K562 (cell line): ENCODE measurements around the gene TFB2M. TPM values are rescaled to one million over a fixed set of nuclear protein-coding genes. Genes with fewer than 3 reads are reported as not detected.
"Not testable (repeated sequence)": the region's sequence is repeated elsewhere in the genome, so short reads cannot be mapped to it uniquely, and the experiment has no call there.

Source experiments
- ATAC-seq: fragments of 200-7000 bp; cut with Tn5 transposase; 3 replicates; pipeline ENCODE4 v1.9.1; 2020; ENCODE audit warnings: moderate library complexity
- BruUV-seq: library from RNA; stranded (reverse); fragments of 400-500 nt; replicated peaks from 2 replicates; lab custom pipeline; 2021; lab: Mats Ljungman, UMichigan
- CTCF ChIA-PET: fragments of 300-600 bp; formaldehyde crosslinking; extraction: SDS; loops from one replicate; lab custom pipeline; 2021; ENCODE audit warnings: low intra/inter-chr PET ratio; lab: Yijun Ruan, JAX
- POLR2A ChIA-PET: fragments of 300-600, 350-650 bp; sonication (Branson Sonifier 250); formaldehyde crosslinking; extraction: SDS; loops from one replicate; lab custom pipeline; 2021; ENCODE audit warnings: antibody characterized with exemption, inconsistent platforms; lab: Yijun Ruan, JAX
- DNase-seq, 4 experiments: peaks; one replicate each; pipeline versions ENCODE4 v3.0.0 to v3.0.0-alpha.2; 2011 to 2018; ENCODE audit warnings: low spot score in 3 of 4, mixed read lengths in 3 of 4; ENCODE audit errors: extremely low read depth in 1 of 4
- FAIRE-seq: peaks from 2 replicates; lab custom pipeline; 2011; peaks lifted over from hg19 to GRCh38; lab: Jason Lieb, UNC
- H2AFZ ChIP-seq: 2 replicates; pipeline ENCODE4 v1.6.0; 2011; ENCODE audit warnings: low read depth, low read length, control low read depth, inconsistent platforms
- H3K27ac ChIP-seq: fragments of 200-600 bp; 3 replicates; pipeline ENCODE4 v1.8.0; 2011; ENCODE audit warnings: low read depth, mild to moderate bottlenecking, control low read depth, inconsistent platforms, low read length, moderate library complexity, mixed read lengths; ENCODE audit errors: extremely low read depth
- H3K27me3 ChIP-seq, 2 experiments: fragments of 300-600 bp in 1 of 2; 2 replicates in 1 of 2; 3 replicates in 1 of 2; pipeline versions ENCODE4 v1.6.0 to v1.8.0; 2011; ENCODE audit warnings: inconsistent platforms in 2 of 2, low read length in 2 of 2, mild to moderate bottlenecking in 1 of 2, mixed read lengths in 1 of 2, moderate library complexity in 1 of 2; ENCODE audit not compliant: control insufficient read depth in 2 of 2, insufficient read depth in 2 of 2
- H3K36me3 ChIP-seq: fragments of 300-600 bp; 3 replicates; pipeline ENCODE4 v1.8.0; 2011; ENCODE audit warnings: mild to moderate bottlenecking, low read length, inconsistent platforms; ENCODE audit not compliant: control insufficient read depth, insufficient read depth
- H3K4me1 ChIP-seq, 2 experiments: fragments of 200-600 bp in 1 of 2; replicated peaks in 1 of 2; 2 replicates in 1 of 2; 3 replicates in 1 of 2; pipeline versions ENCODE4 v1.5.1 to v1.8.0; 2011; ENCODE audit warnings: inconsistent platforms in 2 of 2, low read length in 2 of 2, mild to moderate bottlenecking in 1 of 2, mixed read lengths in 1 of 2, moderate library complexity in 1 of 2; ENCODE audit not compliant: control insufficient read depth in 2 of 2, insufficient read depth in 2 of 2
- H3K4me2 ChIP-seq: 2 replicates; pipeline ENCODE4 v1.6.1; 2011; ENCODE audit warnings: low read length, control low read depth, inconsistent platforms, mixed read lengths; ENCODE audit not compliant: insufficient read depth
- H3K4me3 ChIP-seq: fragments of 200-600 bp; sonication (generic), shearing (Covaris generic); 2 replicates; pipeline ENCODE4 v1.5.1; 2016; ENCODE audit warnings: control low read depth, inconsistent platforms
- H3K79me2 ChIP-seq: fragments of 200-600 bp; 3 replicates; pipeline ENCODE4 v1.8.0; 2011; ENCODE audit warnings: low read length, inconsistent platforms; ENCODE audit not compliant: control insufficient read depth, insufficient read depth
- H3K9ac ChIP-seq, 2 experiments: 2 replicates each; pipeline versions ENCODE4 v1.6.0 to v1.6.1; 2011; ENCODE audit warnings: low read depth in 2 of 2, low read length in 2 of 2, control low read depth in 1 of 2, inconsistent platforms in 1 of 2, mild to moderate bottlenecking in 1 of 2, mixed read lengths in 1 of 2; ENCODE audit not compliant: insufficient read depth in 1 of 2
- H3K9me1 ChIP-seq: one replicate; pipeline ENCODE4 v1.6.0; 2011; ENCODE audit warnings: inconsistent platforms, mild to moderate bottlenecking, low read length, moderate library complexity; ENCODE audit not compliant: control insufficient read depth, insufficient read depth
- H3K9me3 ChIP-seq: replicated peaks from 2 replicates; pipeline ENCODE4 v1.5.1; 2011; ENCODE audit warnings: low read depth, low read length, inconsistent platforms; ENCODE audit not compliant: control insufficient read depth, insufficient read depth
- H4K20me1 ChIP-seq: replicated peaks from 2 replicates; pipeline ENCODE4 v1.6.1; 2011; ENCODE audit warnings: low read length, inconsistent platforms, mixed read lengths; ENCODE audit not compliant: control insufficient read depth, insufficient read depth
- AFF1 ChIP-seq, 2 experiments: fragments of 450-650 bp; IDR thresholded peaks; 2 replicates each; pipeline ENCODE4 v1.6.1; 2018; ENCODE audit warnings: mild to moderate bottlenecking in 2 of 2, low read depth in 1 of 2; ENCODE audit not compliant: partially characterized antibody in 2 of 2
- CBX1 ChIP-seq: sonication (generic); IDR thresholded peaks from 2 replicates; pipeline ENCODE4 v1.6.1; 2016; ENCODE audit warnings: antibody characterized with exemption, low read depth, mild to moderate bottlenecking
- CBX3 ChIP-seq, 2 experiments: IDR thresholded peaks; 1 replicate in 1 of 2; 2 replicates in 1 of 2; pipeline ENCODE4 v1.6.1; 2012; ENCODE audit warnings: inconsistent platforms in 2 of 2, low read length in 2 of 2, borderline replicate concordance in 1 of 2, control low read depth in 1 of 2
- TRIM24 ChIP-seq, 2 experiments: fragments of 450-650 bp; IDR thresholded peaks; 2 replicates each; pipeline ENCODE4 v1.6.1; 2016
- TRIM28 ChIP-seq: fragments of 450-650 bp; IDR thresholded peaks from 2 replicates; pipeline ENCODE4 v1.6.1; 2017
- ZNF280A ChIP-seq: fragments of 450-650 bp; IDR thresholded peaks from 2 replicates; pipeline ENCODE4 v1.6.1; 2018; ENCODE audit warnings: mild to moderate bottlenecking, low read depth; ENCODE audit not compliant: partially characterized antibody
- WGBS: fragments of 100-300 bp; shearing (Covaris generic); methylation state at CpG from one replicate; pipeline ENCODE4 v1.1.6; 2016; ENCODE audit warnings: low coverage, mixed read lengths; ENCODE audit not compliant: insufficient coverage; ENCODE audit errors: missing lambda C conversion rate; 5-methylcytosine and 5-hydroxymethylcytosine counted together
- in situ Hi-C: fragments of 300-500 bp; cut with MboI; formaldehyde crosslinking; loops from 4 replicates; pipeline ENCODE4 v1.15.0; 2018; ENCODE audit warnings: inconsistent platforms, mixed read lengths
- intact Hi-C: fragments of 100-400 bp; cut with micrococcal nuclease; formaldehyde crosslinking; loops from 2 replicates; pipeline ENCODE4 v1.14.2; 2022
- polyA plus RNA-seq, 8 experiments: library from polyadenylated mRNA; depleted of rRNA in 4 of 8; stranded (reverse) in 5 of 8; unstranded in 3 of 8; fragments of >200 nt; fragmentation: Nextera tagmentation in 2 of 8; fragmentation: Illumina TruSeq in 1 of 8; extraction: Ambion mirVana in 2 of 8; extraction: Trizol in 1 of 8; gene quantifications; 2 replicates each; pipeline versions ENCODE4 v1.2.1 to v1.2.3, GENCODE V29; 2011 to 2014; ENCODE audit warnings: inconsistent platforms in 1 of 8, missing spikeins in 1 of 8
- total RNA-seq, 7 experiments: library from RNA; depleted of rRNA in 6 of 7; stranded (reverse); fragments of >200 nt in 6 of 7; fragmentation: Illumina TruSeq in 2 of 7; extraction: Trizol in 2 of 7; gene quantifications; 2 replicates each; pipeline versions ENCODE4 v1.2.1 to v1.2.3, GENCODE V29; 2011 to 2021; ENCODE audit warnings: low replicate concordance in 1 of 7

Gene TFB2M
- total and polyA plus RNA-seq, 9 of the 15 experiments (the other 6 are each of a cell fraction or from before 2014, with no cell fraction given) = 55.1 to 162 (median 70.6) TPM

- H3K27ac ChIP-seq, intact Hi-C loops, H3K4me1 ChIP-seq, in situ Hi-C loops, BruUV-seq, DNase-seq, H3K27me3 ChIP-seq, H3K9me1 ChIP-seq, ATAC-seq, H3K4me3 ChIP-seq, POLR2A ChIA-PET, H3K9ac ChIP-seq, CTCF ChIA-PET, H3K9me3 ChIP-seq, H3K4me2 ChIP-seq, H4K20me1 ChIP-seq: not testable (repeated sequence)
- peaks cover 51% of the 10 kb centered on the region for H3K36me3 ChIP-seq
- peaks cover 84% of the 10 kb centered on the region for H3K79me2 ChIP-seq
- TF ChIP-seq AFF1 (IDR thresholded peaks at IDR 0.05; ENCODE audit: low read depth in 1 of 2, partially characterized antibody in 2 of 2) (peak in 1 of 2 experiments; percentile 89), TRIM24 (IDR thresholded peaks at IDR 0.05) (peak; percentile 44 to 66; a peak in 3 of 4 replicates), CBX3 (IDR thresholded peaks at IDR 0.05; ENCODE audit: borderline replicate concordance in 1 of 2, low read length in 2 of 2) (peak in 1 of 2 experiments; percentile 72; a peak in 1 of 3 replicates), ZNF280A (peak; percentile 45), TRIM28 (peak; percentile 86; the same call in 1 of the 2 replicates), CBX1 (peak; percentile 42; the same call in 1 of the 2 replicates)
- TF ChIP-seq, all 486 proteins: peak for 6; not testable (repeated sequence) for 480
- WGBS = 92% methylated on average over 9 of the region's 10 CpGs
- FAIRE-seq, H2AFZ ChIP-seq: not testable (repeated sequence)
Measured at GRCh38 chr1:246589919-246590318, 23.9 kb upstream of the TFB2M start.
